Natural killer cell (primary cell): Measurements from ENCODE around the gene PLPP7. TPM values are rescaled to one million over a fixed set of nuclear protein-coding genes. Genes with fewer than 3 reads are reported as not detected.

ENCODE experiments used
- ATAC-seq, 3 donors: fragments of 150-1000 bp in 2 of 3; fragments of 200-7000 bp in 1 of 3; cut with Tn5 transposase; 1 replicate in 1 of 3; 2 replicates in 2 of 3; pipeline ENCODE4 v1.10.0; 2021; ENCODE audit warnings: mild to moderate bottlenecking in 2 of 3, moderate library complexity in 2 of 3
- DNase-seq, 2 donors: peaks; one replicate each; pipeline versions ENCODE4 v3.0.0 to v3.0.0-alpha.2; 2013 to 2021; ENCODE audit warnings: mixed read lengths in 1 of 2
- H3K27ac ChIP-seq: one replicate; pipeline ENCODE4 v1.5.1; 2013; ENCODE audit warnings: mild to moderate bottlenecking, low read length
- H3K27me3 ChIP-seq: one replicate; pipeline ENCODE4 v1.6.1; 2013; ENCODE audit warnings: low read length; ENCODE audit not compliant: control insufficient read depth, insufficient read depth
- H3K36me3 ChIP-seq: one replicate; pipeline ENCODE4 v1.6.1; 2013; ENCODE audit warnings: low read length; ENCODE audit not compliant: control insufficient read depth, insufficient read depth
- H3K4me1 ChIP-seq: one replicate; pipeline ENCODE4 v1.6.1; 2013; ENCODE audit warnings: low read length; ENCODE audit not compliant: control insufficient read depth, insufficient read depth
- H3K4me3 ChIP-seq: one replicate; pipeline ENCODE4 v1.5.1; 2013; ENCODE audit warnings: low read length
- H3K9me3 ChIP-seq: one replicate; pipeline ENCODE4 v1.6.1; 2013; ENCODE audit warnings: low read length; ENCODE audit not compliant: control insufficient read depth, insufficient read depth
- H3K27ac Mint-ChIP-seq, 2 donors: one replicate each; pipeline ENCODE4 v1.8.0; 2022; ENCODE audit warnings: mild to moderate bottlenecking in 2 of 2, mixed read lengths in 2 of 2, moderate library complexity in 1 of 2
- H3K27me3 Mint-ChIP-seq, 2 donors: one replicate each; pipeline ENCODE4 v1.8.0; 2022; ENCODE audit warnings: low read depth in 2 of 2, mixed read lengths in 2 of 2
- H3K36me3 Mint-ChIP-seq: one replicate; pipeline ENCODE4 v1.8.0; 2022; ENCODE audit warnings: mixed read lengths
- H3K4me1 Mint-ChIP-seq, 2 donors: one replicate each; pipeline ENCODE4 v1.8.0; 2022; ENCODE audit warnings: mixed read lengths in 2 of 2
- H3K4me3 Mint-ChIP-seq: one replicate; pipeline ENCODE4 v1.8.0; 2022; ENCODE audit warnings: mild to moderate bottlenecking, moderate library complexity, mixed read lengths
- H3K9me3 Mint-ChIP-seq, 2 donors: one replicate each; pipeline ENCODE4 v1.8.0; 2022; ENCODE audit warnings: mixed read lengths in 2 of 2
- WGBS: methylation state at CpG from one replicate; pipeline ENCODE4 v1.1.7; 2013; ENCODE audit warnings: missing lambda C conversion rate; ENCODE audit not compliant: insufficient coverage; 5-methylcytosine and 5-hydroxymethylcytosine counted together
- intact Hi-C: fragments of 100-400 bp; cut with micrococcal nuclease; formaldehyde crosslinking; loops from one replicate; pipeline ENCODE4 v1.14.2; 2022
- total RNA-seq, 4 donors: library from RNA; stranded (reverse); fragments of 120-200 nt in 1 of 4; gene quantifications; one replicate each; pipeline versions ENCODE4 v1.2.3 to v1.2.4, GENCODE V29; 2013 to 2022
- TF ChIP-seq, protein P1 (sequence below): fragments of 200-600 bp; IDR thresholded peaks from one replicate; pipeline ENCODE4 v1.8.0; 2022; ENCODE audit warnings: antibody characterized with exemption

PLPP7 gene
- total RNA-seq, 3 donors from 2014 or later (not counting 1 experiment from before 2014, with no cell fraction given): 0.28 to 0.59 (median 0.34) TPM

DNA sequence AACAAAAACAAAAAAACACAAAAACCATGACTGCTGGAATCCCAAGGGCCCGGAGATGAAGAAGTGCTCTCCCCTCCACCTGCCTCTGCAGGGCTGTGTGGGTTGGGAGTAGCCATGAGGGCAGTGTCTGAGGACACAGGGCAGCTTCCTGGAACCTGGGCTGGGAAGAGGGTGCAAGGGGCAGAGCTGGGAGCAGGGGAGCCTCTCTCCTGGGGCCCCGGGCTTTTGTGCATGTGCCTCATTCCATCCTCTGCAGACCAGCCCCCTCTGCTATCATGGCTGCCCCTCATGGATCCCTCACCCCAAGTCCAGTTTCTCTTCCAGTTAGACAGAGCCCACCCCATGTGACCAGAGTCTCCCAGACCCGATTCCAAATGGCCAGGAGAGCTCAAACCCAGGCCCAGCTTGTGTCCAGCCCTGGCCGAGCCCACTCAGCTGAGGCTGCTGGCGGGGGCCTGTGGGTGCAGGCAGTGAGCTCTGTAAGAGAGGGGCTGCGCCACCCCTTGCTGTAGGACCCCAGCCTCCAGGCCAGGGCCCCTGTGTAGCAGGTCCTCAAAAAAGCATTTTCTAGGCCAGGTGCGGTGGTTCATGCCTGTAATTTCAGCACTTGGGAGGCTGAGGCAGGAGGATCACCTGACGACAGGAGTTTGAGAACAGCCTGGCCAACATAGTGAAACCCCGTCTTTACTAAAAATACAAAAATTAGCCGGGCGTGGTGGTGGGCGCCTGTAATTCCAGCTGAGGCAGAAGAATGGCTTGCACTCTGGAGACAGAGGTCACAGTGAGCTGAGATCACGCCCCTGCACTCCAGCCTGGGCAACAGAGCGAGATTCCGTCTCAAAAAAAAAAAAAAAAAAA, 44.5 kb downstream of the PLPP7 start:
- H3K9me3 Mint-ChIP-seq: no peaks in the 10 kb centered on the region

DNA sequence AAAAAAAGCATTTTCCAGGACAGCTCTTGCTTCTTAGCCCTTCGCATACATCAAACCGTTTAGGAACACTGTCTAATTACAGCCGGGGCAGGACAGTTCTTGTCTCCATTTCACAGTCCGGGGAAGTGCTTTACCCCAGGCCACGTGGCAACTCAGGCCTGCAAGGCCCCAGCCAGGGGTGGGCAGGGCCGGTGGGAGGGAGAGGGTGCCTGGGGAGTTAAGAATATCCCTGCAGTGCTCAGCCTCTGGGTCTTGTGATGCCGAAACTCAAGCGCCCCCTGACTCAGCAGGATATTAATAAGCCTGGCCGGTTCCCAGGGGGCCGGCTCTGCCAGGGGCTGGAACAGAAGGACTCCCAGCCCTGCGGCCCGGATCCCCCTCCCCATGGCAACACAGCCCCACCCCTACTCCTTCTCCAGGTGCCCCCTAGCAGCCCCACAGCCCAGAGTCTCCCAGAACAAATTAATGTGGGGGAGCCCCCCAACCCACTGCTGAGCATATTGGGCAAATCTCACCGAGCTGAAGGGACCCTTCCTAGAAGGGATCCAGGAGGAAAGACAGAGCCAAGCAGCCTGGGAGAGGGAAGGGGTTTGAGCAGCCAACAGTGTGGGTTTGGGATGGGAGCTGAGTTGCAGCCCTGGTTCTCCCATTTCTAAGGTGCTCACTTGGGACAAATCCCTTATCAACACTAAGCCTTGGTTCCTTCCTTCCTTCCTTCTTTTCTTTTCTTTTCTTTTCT, 45.3 kb downstream of the PLPP7 start:
- H3K36me3 Mint-ChIP-seq: no peaks in the 10 kb centered on the region
- TF ChIP-seq, protein P1, sequence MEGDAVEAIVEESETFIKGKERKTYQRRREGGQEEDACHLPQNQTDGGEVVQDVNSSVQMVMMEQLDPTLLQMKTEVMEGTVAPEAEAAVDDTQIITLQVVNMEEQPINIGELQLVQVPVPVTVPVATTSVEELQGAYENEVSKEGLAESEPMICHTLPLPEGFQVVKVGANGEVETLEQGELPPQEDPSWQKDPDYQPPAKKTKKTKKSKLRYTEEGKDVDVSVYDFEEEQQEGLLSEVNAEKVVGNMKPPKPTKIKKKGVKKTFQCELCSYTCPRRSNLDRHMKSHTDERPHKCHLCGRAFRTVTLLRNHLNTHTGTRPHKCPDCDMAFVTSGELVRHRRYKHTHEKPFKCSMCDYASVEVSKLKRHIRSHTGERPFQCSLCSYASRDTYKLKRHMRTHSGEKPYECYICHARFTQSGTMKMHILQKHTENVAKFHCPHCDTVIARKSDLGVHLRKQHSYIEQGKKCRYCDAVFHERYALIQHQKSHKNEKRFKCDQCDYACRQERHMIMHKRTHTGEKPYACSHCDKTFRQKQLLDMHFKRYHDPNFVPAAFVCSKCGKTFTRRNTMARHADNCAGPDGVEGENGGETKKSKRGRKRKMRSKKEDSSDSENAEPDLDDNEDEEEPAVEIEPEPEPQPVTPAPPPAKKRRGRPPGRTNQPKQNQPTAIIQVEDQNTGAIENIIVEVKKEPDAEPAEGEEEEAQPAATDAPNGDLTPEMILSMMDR: no peak
- ATAC-seq (no peak), DNase-seq (no peak)
- no peaks in the 10 kb centered on the region for H3K9me3 Mint-ChIP-seq
- H3K27me3 Mint-ChIP-seq: no peaks in the 10 kb centered on the region
- Histone ChIP-seq H3K4me1 (peaks cover 3% of the 10 kb centered on the region), H3K27me3 (no peaks in the 10 kb centered on the region), H3K9me3 (no peaks in the 10 kb centered on the region), H3K36me3 (no peaks in the 10 kb centered on the region), H3K4me3 (no peak overlapping the region), H3K27ac (no peak overlapping the region)
- no peak overlapping the region for H3K27ac Mint-ChIP-seq
- 45% methylated on average over 13 of the region's 13 CpGs for WGBS
- intact Hi-C loops: no loop called here
- peaks cover 5% of the 10 kb centered on the region in 2 donors for H3K4me1 Mint-ChIP-seq
- H3K4me3 Mint-ChIP-seq: no peak overlapping the region

More for the DNA sequence above, 44.5 kb downstream of the PLPP7 start:
- H3K27me3 ChIP-seq: no peaks in the 10 kb centered on the region
- H3K27me3 Mint-ChIP-seq: no peaks in the 10 kb centered on the region
- H3K27ac ChIP-seq: no peak overlapping the region
- no peak overlapping the region for H3K4me3 ChIP-seq
- no peak overlapping the region for H3K27ac Mint-ChIP-seq
- ATAC-seq (no peak), DNase-seq (no peak)
- intact Hi-C loops: no loop called here
- no peak overlapping the region for H3K4me3 Mint-ChIP-seq
- no peaks in the 10 kb centered on the region for H3K9me3 ChIP-seq
- peaks cover 3% of the 10 kb centered on the region for H3K4me1 ChIP-seq
- WGBS: 95% methylated on average over 15 of the region's 15 CpGs
- H3K36me3 ChIP-seq: no peaks in the 10 kb centered on the region
- TF ChIP-seq, protein P1: no peak
- peaks cover 5% of the 10 kb centered on the region in 2 donors for H3K4me1 Mint-ChIP-seq
- H3K36me3 Mint-ChIP-seq: no peaks in the 10 kb centered on the region

DNA sequence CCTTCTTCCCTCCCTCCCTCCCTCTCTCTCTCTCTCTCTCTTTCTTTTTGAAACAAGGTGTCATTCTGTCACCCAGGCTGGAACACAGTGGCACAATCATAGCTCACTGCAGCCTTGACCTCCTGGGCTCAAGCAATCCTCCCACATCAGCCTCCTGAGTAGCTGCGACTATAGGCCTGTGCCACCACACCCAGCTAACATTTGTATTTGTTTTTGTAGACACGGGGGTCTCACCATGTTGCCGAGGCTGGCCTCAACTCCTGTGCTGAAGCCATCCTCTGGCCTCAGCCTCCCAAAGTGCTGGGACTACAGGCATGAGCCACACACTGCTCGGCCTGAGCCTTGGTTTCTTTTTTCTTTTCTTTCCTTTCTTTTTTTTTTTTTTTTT, 45.8 kb downstream of the PLPP7 start:
- intact Hi-C loops: no loop called here
- Histone ChIP-seq H3K27ac (no peak overlapping the region), H3K36me3 (no peaks in the 10 kb centered on the region), H3K9me3 (no peaks in the 10 kb centered on the region), H3K4me1 (peaks cover 3% of the 10 kb centered on the region), H3K4me3 (no peak overlapping the region), H3K27me3 (no peaks in the 10 kb centered on the region)
- Mint-ChIP-seq H3K4me1 (peaks cover 5% of the 10 kb centered on the region in 2 donors), H3K36me3 (no peaks in the 10 kb centered on the region), H3K27me3 (no peaks in the 10 kb centered on the region), H3K27ac (no peak overlapping the region), H3K4me3 (no peak overlapping the region), H3K9me3 (no peaks in the 10 kb centered on the region)
- ATAC-seq: no peak
- WGBS: 84% methylated on average over 4 of the region's 4 CpGs
- TF ChIP-seq, protein P1: no peak
- DNase-seq: no peak
